RWPE1 (cell line): Measurements from ENCODE around the gene PCGF2.

ENCODE experiments used
- CTCF ChIA-PET: fragments of 350-600 bp; sonication (Branson Sonifier 250); formaldehyde crosslinking; extraction: SDS; loops from one replicate; lab custom pipeline; 2021; lab: Yijun Ruan, JAX
- POLR2A ChIA-PET: fragments of 400-600 bp; formaldehyde crosslinking; extraction: SDS; loops from one replicate; lab custom pipeline; 2020; ENCODE audit warnings: antibody characterized with exemption; ENCODE audit not compliant: low non-redundant PET; lab: Yijun Ruan, JAX
- DNase-seq: peaks from one replicate; pipeline ENCODE4 v3.0.0; 2012; ENCODE audit warnings: low spot score
- H3K27ac ChIP-seq: fragments of 450-650 bp; 2 replicates; pipeline ENCODE4 v1.5.1; 2017
- CTCF ChIP-seq: fragments of 450-650 bp; conservative IDR thresholded peaks from 2 replicates; pipeline ENCODE4 v1.5.1; 2017; ENCODE audit warnings: low read depth, mild to moderate bottlenecking

Gene PCGF2

DNA sequence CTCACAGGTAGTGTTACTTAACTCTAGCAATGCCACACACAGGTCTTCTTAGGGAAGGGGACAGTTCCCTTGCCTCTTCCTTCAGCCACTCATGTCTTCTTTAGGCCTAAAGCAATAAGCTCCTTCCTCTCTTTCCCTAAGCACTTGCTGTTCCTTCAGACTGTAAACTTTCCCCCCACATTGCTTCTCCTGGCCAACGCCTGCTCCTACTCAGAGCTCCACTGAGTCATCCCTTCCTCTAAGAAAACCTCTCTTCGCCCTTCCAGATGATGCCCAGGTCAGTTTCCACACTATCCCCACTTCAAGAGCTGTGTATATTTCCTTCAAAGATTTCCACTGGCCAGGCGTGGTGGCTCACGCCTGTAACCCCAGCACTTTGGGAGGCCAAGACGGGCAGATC lies 60.9 kb downstream of the PCGF2 start:
- no peak overlapping the region for H3K27ac ChIP-seq
- ChIA-PET POLR2A (interaction anchor here (0.6 to 1.2 kb wide), 2 partner anchors 10 to 22 kb away, joined by 4 read pairs; no protein-coding TSS in a partner anchor), CTCF (no interaction called here)
- no peak for TF ChIP-seq CTCF
- no peak for DNase-seq

GRCh38 chr17:38685491-38685890 lies 62.6 kb downstream of the PCGF2 start:
- POLR2A ChIA-PET = interaction anchor here (0.6 kb wide), 1 partner anchor 51 kb away, joined by 5 read pairs; no protein-coding TSS in a partner anchor
- CTCF ChIA-PET = interaction anchor here (0.6 to 1.0 kb wide), 2 partner anchors 11 to 76 kb away, joined by 3 to 4 read pairs; no protein-coding TSS in a partner anchor

More at GRCh38 chr17:38685491-38685890, 62.6 kb downstream of the PCGF2 start:
- no peak for TF ChIP-seq CTCF
- no peak for DNase-seq
- no peak overlapping the region for H3K27ac ChIP-seq
